OCI-LY7 (cell line): ENCODE measurements around the gene ZNF777.

Experiments used
- EZH2phosphoT487 ChIP-seq: fragments of 200-600 bp; sonication (generic); IDR thresholded peaks from 2 replicates; pipeline ENCODE4 v1.6.1; 2018; ENCODE audit warnings: low read depth, borderline replicate concordance, mild to moderate bottlenecking, mixed run types, antibody characterized with exemption, low read length, moderate library complexity, mixed read lengths
- TF ChIP-seq, protein P1 (sequence below): fragments of 200-600 bp; sonication (generic); conservative IDR thresholded peaks from 2 replicates; pipeline ENCODE4 v1.5.1; 2014; ENCODE audit warnings: mild to moderate bottlenecking, antibody characterized with exemption, low read length, moderate library complexity, mixed read lengths

GRCh38 chr7:149505551-149505950 is 44.7 kb upstream of the ZNF777 start:
- TF ChIP-seq EZH2phosphoT487: no peak
- TF ChIP-seq, protein P1, sequence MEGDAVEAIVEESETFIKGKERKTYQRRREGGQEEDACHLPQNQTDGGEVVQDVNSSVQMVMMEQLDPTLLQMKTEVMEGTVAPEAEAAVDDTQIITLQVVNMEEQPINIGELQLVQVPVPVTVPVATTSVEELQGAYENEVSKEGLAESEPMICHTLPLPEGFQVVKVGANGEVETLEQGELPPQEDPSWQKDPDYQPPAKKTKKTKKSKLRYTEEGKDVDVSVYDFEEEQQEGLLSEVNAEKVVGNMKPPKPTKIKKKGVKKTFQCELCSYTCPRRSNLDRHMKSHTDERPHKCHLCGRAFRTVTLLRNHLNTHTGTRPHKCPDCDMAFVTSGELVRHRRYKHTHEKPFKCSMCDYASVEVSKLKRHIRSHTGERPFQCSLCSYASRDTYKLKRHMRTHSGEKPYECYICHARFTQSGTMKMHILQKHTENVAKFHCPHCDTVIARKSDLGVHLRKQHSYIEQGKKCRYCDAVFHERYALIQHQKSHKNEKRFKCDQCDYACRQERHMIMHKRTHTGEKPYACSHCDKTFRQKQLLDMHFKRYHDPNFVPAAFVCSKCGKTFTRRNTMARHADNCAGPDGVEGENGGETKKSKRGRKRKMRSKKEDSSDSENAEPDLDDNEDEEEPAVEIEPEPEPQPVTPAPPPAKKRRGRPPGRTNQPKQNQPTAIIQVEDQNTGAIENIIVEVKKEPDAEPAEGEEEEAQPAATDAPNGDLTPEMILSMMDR: no peak
